ENCODE data around the gene FUT3. TPM values are rescaled to one million over a fixed set of nuclear protein-coding genes. Genes with fewer than 3 reads are reported as not detected.

Gene FUT3
- total RNA-seq, 1 donor from 2014 or later = 1.4 TPM

- DNase-seq (ENCODE audit: low read depth) = no peak
- no peak for TF ChIP-seq CTCF (conservative IDR thresholded peaks at IDR 0.05; ENCODE audit: low read depth, low read length)
- H3K4me3 ChIP-seq (ENCODE audit: low read depth, low read length) = no peak overlapping the region
These were observed 30.5 kb downstream of the FUT3 start for GRCh38 chr19:5820785-5821184.

GRCh38 chr19:5818594-5818993 is 32.7 kb downstream of the FUT3 start:
- no peak for TF ChIP-seq CTCF (conservative IDR thresholded peaks at IDR 0.05; ENCODE audit: low read depth, low read length)
- no peak for DNase-seq (ENCODE audit: low read depth)
- no peak overlapping the region for H3K4me3 ChIP-seq (ENCODE audit: low read depth, low read length)

- no peak overlapping the region for H3K4me3 ChIP-seq (ENCODE audit: low read depth, low read length)
- TF ChIP-seq CTCF (conservative IDR thresholded peaks at IDR 0.05; ENCODE audit: low read depth, low read length) = no peak
- no peak for DNase-seq (ENCODE audit: low read depth)
These were observed 34.0 kb downstream of the FUT3 start for GRCh38 chr19:5817218-5817617.

GRCh38 chr19:5814852-5815246 is 36.4 kb downstream of the FUT3 start:
- no peak for DNase-seq (ENCODE audit: low read depth)
- no peak for TF ChIP-seq CTCF (conservative IDR thresholded peaks at IDR 0.05; ENCODE audit: low read depth, low read length)
- no peak overlapping the region for H3K4me3 ChIP-seq (ENCODE audit: low read depth, low read length)

GRCh38 chr19:5814123-5814851 is 37.0 kb downstream of the FUT3 start:
- no peak overlapping the region for H3K4me3 ChIP-seq (ENCODE audit: low read depth, low read length)
- no peak for TF ChIP-seq CTCF (conservative IDR thresholded peaks at IDR 0.05; ENCODE audit: low read depth, low read length)
- no peak for DNase-seq (ENCODE audit: low read depth)

- no peak for DNase-seq (ENCODE audit: low read depth)
- TF ChIP-seq CTCF (conservative IDR thresholded peaks at IDR 0.05; ENCODE audit: low read depth, low read length) = no peak
- H3K4me3 ChIP-seq (ENCODE audit: low read depth, low read length) = no peak overlapping the region
These were observed 40.1 kb downstream of the FUT3 start for GRCh38 chr19:5811117-5811516.

GRCh38 chr19:5809469-5809868 is 41.8 kb downstream of the FUT3 start:
- no peak for DNase-seq (ENCODE audit: low read depth)
- no peak for TF ChIP-seq CTCF (conservative IDR thresholded peaks at IDR 0.05; ENCODE audit: low read depth, low read length)
- H3K4me3 ChIP-seq (ENCODE audit: low read depth, low read length) = no peak overlapping the region
